Inflammatory macrophage treated with lipopolysaccharide for 4 hours (primary cell): Measurements from ENCODE around the gene CLSTN2.

ENCODE experiments used
- DNase-seq: peaks from one replicate; pipeline ENCODE4 v3.0.0-alpha.2; 2020

CLSTN2 gene

DNA sequence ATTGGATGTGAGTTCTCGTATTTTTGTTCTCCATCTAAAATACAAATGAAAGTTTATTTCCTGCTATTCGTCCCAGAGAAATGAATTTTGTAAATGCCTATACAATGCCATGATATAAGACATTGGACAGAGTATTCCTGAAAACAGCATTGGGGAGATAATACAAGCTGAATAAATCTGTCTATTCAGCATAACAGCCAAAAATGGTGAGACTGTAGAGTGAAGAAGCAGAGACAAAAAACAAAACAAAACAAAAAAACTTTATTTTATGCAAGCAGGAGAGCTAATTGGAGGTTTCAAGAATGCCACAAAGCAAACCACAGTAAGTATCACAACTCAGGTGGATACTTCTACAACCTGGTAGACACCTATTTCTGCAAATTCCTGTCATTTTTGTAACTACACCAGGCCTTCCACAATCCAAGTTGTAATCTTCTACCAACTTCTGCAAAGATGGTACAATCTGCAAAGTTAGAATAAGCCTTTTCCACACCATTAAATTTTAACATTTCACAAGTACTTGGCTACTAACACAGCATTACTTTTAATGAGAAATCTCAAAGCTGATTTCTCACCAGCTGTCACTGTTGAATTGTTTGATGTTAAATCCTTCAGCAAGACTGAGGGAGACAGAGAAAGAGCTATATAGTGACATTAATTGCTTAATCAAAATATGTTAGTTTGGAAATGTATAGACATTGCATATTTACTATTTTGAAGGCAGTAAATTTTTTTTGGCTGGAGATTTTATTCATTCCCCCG lies 163.1 kb downstream of the CLSTN2 start:
- DNase-seq = no peak

DNA sequence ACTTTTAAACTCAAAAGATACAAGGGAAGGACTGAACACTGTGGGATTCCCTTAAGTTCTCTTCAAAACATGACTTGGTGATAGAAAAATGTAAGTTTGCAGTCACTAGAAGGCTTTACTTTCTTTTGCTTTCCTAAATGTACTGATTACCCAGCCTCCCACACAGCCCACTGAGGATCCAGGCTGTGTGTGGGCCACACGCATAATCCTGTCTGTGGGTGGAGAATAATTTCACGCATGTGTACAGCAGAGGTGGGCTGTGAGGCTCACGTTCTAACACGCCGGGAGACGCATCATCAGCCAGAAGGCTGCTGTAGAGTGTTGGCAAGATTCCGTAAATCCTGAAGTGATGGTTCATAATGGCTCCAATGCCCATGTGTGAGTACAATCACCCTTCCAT lies 165.5 kb downstream of the CLSTN2 start:
- DNase-seq = no peak

DNA sequence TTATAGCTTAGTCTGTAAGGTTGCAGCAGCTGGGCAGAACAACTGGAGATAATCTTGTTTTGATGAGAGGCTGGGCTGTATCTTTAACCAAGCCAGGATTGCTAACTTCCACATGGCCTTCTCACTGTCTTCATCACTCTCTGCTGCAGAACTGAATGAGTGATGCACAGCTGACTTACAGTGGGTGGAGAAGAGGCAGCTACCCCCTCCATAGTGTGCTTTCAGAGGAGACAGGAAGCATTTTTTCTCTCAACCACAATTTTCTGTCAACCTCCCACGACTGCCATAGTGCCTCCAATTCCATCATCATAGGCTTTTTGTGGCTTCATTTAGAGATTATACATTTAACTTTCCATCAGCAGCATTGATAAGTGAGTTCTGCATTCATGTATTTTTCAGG lies 168.2 kb downstream of the CLSTN2 start:
- DNase-seq = peak; percentile 15

DNA sequence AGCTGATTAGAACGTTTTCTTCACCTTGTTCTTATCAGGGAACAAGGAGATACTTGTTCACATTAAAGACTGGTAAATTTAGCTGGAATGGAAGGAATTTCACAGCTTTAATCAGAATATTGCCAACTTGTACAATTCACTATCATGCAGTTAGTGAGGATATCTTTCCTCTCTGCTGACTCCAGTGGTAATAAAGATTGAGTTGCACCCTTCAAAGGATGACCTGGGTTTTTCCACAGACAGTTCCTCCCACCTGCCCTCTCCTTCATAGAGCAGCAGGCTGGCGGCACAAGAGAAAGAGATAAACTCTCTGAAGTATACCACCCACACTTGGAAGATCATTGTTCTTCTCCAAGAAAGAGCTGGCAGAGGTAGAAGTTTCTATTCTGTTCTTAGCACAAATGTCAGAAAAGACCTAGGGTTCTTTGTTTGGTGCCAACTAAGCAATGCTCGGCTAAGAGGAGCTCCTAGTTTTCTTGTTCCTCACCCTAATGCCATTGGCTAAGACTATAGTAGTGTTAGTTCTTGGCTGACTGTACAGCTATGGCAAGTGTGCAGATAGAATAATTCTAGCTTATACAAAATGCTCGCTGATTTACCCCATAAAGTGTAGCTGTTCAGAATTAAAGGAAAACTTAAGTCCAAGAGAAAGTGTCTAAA lies 169.1 kb downstream of the CLSTN2 start:
- DNase-seq = no peak

DNA sequence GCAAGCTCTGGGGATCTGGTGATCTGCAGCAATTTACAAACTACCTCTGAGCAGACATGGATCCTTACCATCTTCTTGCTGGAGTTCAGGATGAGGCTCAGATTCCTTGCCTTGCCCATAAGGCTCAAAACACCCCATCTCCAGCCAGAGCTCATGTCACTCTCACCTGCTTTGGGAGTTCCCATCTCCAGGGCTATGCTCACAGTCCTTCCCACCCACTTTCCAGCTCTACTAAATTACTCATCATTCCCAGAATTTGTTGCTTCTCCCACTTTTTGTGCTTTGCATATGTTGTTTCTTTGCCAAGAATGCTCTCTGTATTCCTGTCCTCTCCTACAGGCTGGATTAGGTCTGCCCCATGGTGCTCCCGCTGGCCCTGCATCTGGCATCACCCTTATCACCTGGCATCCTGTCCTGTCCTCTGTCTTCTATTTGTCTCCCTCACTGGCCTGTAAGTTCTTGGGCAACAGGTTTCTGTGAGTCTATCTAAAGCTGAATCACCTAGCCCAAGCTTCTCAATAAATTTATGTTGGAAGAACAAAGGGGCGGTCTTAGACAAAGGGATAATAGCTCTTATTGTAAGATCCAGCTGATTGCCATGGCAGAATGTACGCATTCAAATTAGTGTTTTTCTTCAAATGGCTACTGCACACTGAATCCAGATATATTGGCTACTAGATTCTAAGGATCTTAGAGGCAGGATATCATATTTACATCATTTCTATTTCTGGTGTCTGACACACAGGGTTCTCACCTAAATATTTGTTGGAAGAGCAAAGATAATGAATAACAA lies 179.2 kb downstream of the CLSTN2 start:
- DNase-seq = no peak

DNA sequence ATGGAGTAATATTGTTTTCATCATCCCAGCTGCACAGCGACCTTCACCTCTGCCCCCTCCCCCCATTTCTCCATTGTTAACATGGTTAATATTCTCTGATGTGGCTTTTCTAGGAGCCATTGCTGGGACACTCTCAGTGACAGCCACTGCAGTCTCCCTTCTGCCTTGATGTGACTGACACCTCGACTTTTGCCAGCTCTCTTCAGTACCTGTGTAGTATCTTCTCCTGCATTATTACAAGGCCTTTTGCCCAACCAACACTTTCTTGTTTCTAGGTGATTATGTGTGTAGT lies 179.8 kb downstream of the CLSTN2 start:
- DNase-seq = no peak

DNA sequence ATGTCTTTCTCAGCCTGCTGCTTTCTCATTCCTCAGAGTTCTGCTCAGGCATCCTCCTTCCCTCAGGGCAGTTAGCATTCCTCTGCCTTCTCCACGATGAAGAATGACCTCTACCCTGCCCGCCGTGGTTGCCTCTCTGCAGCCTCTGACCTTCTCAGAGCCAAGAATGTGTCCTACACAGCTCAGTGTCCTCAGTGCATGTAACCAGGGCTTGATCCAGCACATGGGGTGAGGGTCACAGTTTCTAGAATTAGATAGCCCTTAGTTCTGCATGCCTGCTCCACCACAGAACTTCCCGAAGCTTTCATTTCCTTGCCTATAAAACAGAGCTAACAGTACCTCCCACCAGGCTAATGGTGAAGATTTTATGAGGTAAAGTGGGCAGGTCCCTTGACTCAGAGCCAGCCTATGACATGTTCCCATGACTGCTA lies 182.1 kb downstream of the CLSTN2 start:
- DNase-seq = no peak

DNA sequence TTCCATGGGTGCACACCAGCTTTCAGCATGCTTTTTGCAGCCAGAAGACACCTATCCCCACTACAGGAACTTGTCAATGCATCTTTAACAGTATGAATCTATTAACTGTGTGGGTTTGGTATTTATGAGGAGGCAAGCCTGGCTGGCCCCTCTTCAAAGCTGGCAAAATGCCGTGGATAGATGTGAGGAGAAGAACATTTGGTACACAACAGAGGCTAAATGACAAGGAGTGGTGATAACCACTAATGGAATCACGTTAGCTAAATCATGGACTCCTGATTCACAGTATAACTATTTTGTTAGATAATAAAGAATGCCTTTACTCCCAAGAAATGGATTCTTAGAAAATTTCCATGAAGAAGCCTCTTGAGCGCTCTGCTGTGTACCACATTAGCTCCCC lies 187.2 kb downstream of the CLSTN2 start:
- DNase-seq = no peak

DNA sequence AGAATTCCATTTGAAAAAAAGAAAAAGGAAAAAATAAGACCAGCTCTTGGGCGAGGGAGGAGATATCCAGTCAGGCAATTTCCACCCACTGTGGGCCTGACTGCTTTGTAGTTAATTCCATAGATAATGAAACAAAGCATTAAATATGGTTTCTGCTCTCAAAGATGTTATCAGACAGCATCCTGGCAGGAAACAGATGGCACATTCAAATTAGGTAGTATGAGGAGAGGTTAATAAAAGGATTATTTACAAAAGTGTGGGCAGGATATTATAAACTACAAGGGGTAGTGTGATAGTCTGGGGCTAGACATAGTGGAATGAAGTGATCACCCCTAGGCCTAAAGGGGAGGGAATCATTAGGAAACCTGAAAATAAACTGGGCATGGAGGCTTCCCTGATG lies 193.2 kb downstream of the CLSTN2 start:
- DNase-seq = no peak

DNA sequence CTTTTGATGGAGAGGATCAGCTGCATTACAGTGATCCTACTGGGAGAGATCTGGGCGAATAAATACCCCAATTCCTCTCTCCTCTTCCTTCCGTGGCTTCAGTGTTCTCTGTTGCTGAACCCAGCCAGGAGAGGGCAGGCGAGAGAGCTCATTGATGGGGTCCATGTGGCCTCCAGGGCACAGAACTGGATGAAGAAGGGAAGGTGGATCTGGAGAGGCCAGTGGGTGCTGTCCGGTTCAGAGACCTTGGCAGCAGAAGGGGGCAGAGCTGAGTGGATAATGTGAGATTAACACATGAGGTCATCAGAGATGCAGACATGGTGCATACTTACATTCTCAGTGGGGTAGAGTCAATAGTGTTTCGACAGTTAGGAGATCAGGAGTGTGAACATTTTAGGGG lies 193.6 kb downstream of the CLSTN2 start:
- DNase-seq = peak; percentile 10

DNA sequence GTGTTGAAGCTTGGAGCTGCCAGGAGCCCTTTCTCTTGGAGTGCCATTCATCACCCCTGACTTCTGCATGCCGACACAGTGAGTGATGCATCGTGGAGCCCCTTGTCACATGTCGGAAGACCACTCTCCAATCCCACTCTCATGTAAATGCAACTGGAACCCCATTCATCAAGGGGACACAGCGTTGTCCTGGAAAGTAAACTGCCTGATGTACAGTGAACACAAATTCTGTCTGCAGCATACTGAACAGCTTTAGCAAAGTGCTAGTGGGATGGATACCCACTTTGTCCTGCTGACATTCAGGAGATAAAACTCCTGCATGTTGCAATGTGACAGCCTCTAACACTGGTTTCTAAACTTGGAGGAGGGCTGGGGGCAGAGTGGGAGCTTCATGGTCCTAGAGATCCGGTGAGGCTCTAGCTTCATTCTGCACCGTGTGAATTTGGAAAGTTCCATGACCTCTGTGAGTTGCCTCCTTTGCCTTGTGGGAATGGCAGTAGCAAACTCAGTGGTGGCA lies 194.8 kb downstream of the CLSTN2 start:
- no peak for DNase-seq

DNA sequence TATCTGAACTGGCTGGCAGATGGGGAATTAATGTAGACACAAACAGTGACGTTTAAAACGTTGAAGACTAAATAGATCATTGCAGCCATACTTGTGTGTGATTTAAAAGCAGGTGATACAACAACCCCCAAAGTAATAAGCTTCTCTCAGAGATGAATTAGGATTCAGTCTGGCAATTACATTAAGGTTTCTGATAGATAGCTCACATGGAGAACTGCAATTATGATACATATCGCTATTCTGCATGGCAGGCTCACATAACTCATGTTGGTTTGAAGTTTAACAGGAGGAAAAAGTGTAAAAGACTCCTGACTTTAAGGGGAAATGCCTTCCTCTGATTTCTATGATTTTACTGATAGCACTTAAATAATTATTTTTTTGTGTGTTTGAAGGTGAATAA lies 196.9 kb downstream of the CLSTN2 start:
- DNase-seq = no peak

DNA sequence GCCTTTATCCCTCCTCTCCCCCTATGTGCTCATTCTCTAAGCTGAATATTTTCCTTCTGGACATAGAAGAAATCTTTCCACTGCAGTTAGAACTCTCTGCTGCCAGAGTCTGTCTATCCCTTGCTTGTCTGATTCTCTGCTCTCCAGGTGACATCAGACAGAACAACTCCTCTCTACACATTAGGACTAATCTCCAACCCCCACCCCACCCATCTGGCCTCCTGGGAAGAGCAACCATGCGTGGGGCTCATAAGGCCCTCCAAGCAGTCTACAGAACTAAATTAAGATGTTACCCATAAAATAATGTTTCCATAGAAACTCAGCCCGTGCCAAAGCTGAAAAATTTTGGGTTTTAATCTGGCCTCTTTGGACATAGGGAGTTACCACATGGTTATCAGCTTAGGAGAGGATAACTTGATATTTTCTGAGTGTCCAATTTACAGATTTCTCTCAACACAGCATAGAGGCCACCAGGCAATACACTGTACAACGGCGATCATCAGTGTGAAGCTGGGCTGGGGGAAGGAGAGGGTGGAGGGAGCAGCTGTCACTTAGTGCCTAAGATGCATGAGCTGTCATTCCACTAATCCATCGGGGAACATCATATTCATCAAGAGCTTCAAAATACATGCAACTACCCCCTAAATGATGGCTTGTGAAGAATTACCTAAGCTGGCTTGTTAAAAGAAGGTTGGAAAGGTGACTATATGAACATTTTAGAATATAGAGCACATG lies 199.4 kb downstream of the CLSTN2 start:
- no peak for DNase-seq

DNA sequence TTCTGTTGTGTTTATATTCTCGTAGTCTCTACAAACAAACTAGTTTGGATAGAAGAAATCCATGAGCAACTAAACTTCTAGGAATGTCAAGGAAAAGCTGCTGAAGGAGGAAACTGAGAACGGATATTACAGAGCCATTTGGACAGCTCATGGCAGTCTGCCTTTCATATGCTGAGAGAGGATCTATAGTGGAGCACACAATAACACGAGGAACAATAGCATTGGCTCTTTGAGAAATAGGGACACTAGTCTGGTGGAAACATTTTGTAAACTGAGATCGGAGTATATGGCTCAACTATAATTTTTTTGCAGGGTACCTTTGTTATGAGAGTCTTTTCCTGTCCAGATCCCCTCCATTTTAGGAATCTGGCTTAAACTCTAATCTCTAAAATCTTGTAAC lies 200.5 kb downstream of the CLSTN2 start:
- DNase-seq = no peak

DNA sequence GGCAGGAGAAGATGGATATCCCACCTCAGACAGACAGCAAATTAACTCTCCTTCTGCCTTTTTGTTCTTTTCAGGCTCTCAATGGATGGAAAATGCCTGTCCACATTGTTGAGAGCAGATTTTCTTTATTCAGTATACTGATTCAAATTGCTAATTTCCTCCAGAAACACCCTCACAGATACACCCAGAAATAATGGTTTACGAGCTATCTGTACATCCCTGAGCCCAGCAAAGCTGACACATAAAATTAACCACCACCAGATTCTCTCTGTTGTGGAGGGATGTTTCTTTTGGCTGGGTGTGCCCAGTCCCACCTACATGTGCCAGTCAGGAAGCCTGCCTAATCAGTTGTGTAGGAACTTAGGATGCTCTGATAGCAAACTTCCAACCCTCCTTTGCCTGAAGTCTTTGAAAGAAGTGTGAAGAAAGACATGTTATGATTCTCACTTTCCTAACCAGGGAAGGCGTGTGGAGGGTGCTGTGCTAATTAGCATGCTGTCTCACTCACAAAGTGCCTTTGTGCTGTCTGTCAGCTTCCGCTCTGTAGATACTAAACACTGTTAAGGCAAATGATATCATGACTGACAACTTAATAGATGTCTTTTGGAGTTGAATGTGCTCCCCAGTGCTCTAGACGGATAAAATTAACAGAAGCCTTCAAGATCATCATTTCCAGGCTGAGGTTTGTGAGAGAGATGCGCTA lies 208.5 kb downstream of the CLSTN2 start:
- no peak for DNase-seq

DNA sequence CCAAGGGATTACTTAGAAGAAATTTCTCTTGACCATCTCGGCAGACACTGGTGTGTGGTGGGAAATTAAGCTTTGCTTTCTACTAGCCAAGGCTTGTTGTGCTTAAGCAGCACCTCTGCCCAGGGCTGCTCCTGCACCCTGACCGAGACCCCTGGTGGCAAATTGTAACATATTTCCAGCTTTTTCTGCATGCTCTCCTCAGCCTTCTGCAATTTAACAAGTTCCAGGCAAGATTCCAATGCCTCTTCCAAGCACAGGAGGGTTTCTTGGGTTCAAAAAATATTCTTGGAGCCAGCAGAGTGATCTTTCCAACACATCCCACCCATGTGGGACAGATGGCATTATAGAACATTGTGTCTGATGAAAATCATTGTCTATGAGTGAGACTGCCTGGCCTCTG lies 210.5 kb downstream of the CLSTN2 start:
- no peak for DNase-seq

DNA sequence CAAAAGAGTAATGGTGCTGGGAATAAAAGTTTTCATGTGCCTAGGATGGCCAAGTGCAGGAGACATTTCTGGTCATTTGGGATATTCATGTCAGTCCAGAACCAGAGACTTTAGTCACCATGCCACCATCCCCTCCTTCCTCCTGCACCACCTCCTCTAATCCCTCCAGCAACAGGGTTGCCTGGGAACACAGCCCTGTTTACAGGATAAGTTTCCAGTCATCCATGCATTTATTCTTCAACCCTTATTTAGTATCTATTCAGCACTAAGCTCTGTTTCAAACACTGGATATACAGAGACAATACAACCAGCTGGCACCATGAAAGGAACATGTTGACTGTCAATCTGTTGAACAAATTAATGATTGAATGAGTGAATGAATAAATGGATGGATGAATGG lies 211.7 kb downstream of the CLSTN2 start:
- DNase-seq = no peak

DNA sequence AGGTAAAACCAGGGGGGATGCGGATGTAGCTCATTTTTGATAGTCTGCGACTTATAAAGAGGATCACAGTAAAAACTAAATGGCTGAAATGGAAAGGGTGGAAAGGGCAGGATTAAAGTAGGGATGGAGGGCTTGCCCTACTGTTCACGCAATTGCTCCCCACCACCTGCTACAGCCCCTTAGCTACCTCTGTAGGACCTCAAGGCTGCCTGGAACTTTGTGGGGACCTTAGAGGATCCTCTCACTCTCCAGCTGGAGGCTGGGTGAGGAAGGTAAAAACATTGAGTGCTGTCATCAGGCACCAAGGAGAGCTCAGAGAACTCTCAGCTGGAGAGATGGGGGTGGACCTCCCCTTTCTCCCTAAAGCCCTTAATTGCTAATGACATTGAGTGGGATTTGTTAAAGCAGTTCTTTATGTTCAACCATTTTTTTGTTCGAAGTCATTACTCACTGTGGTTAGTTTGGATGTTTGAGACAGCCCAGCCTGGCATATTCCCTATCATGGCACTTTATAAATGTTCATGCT lies 213.0 kb downstream of the CLSTN2 start:
- no peak for DNase-seq

DNA sequence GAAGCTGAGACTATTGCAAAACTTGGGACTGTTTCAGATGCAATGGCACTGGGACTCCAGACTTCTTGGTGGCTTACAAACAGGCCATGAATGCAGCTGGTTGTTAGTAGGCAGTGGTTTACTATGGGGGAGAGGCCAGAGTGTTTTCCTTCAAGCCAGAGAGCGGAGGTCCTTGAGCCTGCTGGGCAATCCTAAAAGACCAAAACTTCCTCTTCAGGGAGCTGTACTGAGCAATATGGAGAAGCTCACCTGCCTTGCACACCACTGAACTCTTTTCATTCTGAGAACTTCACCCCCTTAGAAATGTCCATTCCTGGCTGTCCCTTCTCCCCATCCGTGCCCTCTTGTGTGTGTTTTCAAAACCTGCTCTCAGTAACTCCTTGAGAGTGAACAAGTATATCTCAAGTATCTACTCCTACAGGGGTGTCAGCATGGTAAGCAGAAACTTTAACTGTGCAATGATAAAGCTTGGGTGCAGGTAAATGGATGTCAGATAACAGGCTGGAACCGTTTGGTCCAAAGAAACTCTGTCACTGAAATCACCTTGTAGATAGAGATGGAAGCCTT lies 213.9 kb downstream of the CLSTN2 start:
- DNase-seq = no peak

DNA sequence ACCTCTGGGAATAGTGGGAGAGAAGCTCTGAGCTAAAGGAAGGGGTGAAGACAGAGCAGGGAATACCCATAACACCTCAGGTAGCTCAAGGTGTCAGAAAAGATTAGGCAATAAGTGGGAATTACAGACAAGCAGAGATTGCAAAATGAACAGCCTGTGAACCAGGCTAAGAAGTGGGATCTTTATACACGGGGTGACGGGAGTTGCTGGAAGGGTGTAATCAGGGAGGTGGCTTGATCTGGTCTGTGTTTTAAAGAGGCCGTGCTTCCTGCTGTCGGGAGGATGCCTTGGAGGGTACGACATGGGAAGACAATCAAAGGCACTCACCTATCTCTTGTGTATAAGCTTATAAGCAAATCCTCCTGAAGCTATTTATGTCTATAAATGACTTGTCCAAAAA lies 216.3 kb downstream of the CLSTN2 start:
- DNase-seq = no peak

DNA sequence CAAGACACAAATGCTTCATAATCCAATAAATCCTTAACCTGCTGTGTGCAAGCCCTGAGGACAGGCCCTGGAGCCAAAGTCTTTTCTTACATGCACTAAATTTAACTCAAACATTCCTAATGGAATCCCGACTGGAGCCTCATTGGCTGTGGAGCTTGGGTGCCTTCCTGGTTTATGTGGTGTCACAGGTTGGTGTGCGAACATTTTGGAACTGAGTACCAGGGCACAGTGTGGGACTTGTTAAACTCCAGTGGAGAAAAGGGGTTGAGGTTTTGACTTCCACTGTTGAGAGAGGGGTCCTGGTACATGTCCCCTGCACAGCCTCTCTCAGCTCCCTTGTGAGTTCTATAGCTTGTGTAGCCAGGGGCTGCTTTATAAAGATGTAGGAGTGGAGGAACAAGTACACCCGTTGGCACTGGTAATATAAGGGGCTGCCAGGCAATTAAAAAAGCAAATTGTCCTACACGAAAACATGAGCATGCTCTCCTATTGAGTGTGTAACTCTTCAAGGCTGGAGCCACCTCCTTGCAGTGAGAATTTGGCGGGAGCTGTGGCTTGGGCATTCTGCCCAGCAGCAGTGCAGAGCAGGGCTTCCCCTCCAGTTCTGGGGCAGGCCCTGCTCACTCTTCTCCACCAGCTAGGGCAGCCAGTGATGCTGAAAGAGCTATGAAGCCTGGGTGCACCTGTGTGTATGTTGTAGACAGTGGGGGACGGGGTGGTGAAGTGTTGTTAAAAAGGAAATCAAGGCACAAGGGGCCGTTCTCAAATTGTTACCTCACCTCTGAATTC lies 218.1 kb downstream of the CLSTN2 start:
- no peak for DNase-seq
